Right cardiac atrium (tissue), 5 donors: ENCODE results near the gene PANX3. TPM values are rescaled to one million over a fixed set of nuclear protein-coding genes. Genes with fewer than 3 reads are reported as not detected.
"Not testable (repeated sequence)": the region's sequence is repeated elsewhere in the genome, so short reads cannot be mapped to it uniquely, and the experiment has no call there.

Experiments
- ATAC-seq, 2 donors: fragments of 200-7000 bp; cut with Tn5 transposase; one replicate each; pipeline versions ENCODE4 v1.8.0 to v1.9.1; 2020; ENCODE audit warnings: moderate library complexity in 2 of 2, mild to moderate bottlenecking in 1 of 2
- DNase-seq, 3 donors: peaks; one replicate each; pipeline ENCODE4 v3.0.0-alpha.2; 2020
- H3K27ac ChIP-seq: one replicate; pipeline ENCODE4 v1.5.1; 2013; ENCODE audit warnings: mild to moderate bottlenecking, low read length, control low read depth, moderate library complexity
- H3K27me3 ChIP-seq: one replicate; pipeline ENCODE4 v1.6.1; 2013; ENCODE audit not compliant: control insufficient read depth, insufficient read depth
- H3K4me1 ChIP-seq: one replicate; pipeline ENCODE4 v1.6.1; 2013; ENCODE audit warnings: low read length; ENCODE audit not compliant: control insufficient read depth, insufficient read depth
- H3K4me3 ChIP-seq: one replicate; pipeline ENCODE4 v1.5.1; 2013; ENCODE audit warnings: low read length, control low read depth
- H3K9me3 ChIP-seq: one replicate; pipeline ENCODE4 v1.6.1; 2013; ENCODE audit warnings: low read length; ENCODE audit not compliant: control insufficient read depth
- WGBS: extraction: QIAGEN DNeasy Blood & Tissue Kit; methylation state at CpG from one replicate; pipeline ENCODE4 v1.1.7; 2013; 5-methylcytosine and 5-hydroxymethylcytosine counted together
- intact Hi-C, 4 donors: fragments of 100-400 bp; cut with DNase I; formaldehyde crosslinking; loops; one replicate each; pipeline versions ENCODE4 v1.11.0 to v1.14.0; 2022 to 2023
- polyA plus RNA-seq: library from polyadenylated mRNA; stranded (reverse); fragments of 200-250 nt; gene quantifications from one replicate; pipeline ENCODE4 v1.2.3, GENCODE V29; 2013
- total RNA-seq, 4 donors: library from RNA; stranded (reverse); fragmentation: NEBNext Ultra II Directional; extraction: Animal tissue kit (Norgen Biotek cat#: 25700); gene quantifications; one replicate each; pipeline ENCODE4 v1.2.1, GENCODE V29; 2021
- donor health status: healthy with polysubstance abuse.
- donor health status: DM: no; HTN: yes; CAD: no.
- donor health status: DM: no; HTN: no; CAD: no.
- donor health status: DM: no; HTN: yes; CAD: no; lungs with severe emphysema.
- donor health status: DM: yes; HTN: yes; CAD: no.

The PANX3 gene
- total and polyA plus RNA-seq, 5 donors: not detected

- Histone ChIP-seq H3K4me1 (no peaks in the 10 kb centered on the region), H3K27me3 (no peaks in the 10 kb centered on the region), H3K27ac (no peak overlapping the region), H3K4me3 (no peak overlapping the region), H3K9me3 (no peaks in the 10 kb centered on the region)
- DNase-seq: no peak
- intact Hi-C loops: no loop called here
- ATAC-seq: no peak
- WGBS: 78% methylated on average over 2 of the region's 2 CpGs
Observed at GRCh38 chr11:124591430-124591829, 19.8 kb upstream of the PANX3 start.

- ATAC-seq (no peak), DNase-seq (no peak)
- WGBS: 80% methylated on average over 6 of the region's 6 CpGs
- H3K4me1 ChIP-seq: no peaks in the 10 kb centered on the region
- H3K9me3 ChIP-seq: no peaks in the 10 kb centered on the region
- H3K4me3 ChIP-seq: no peak overlapping the region
- no peak overlapping the region for H3K27ac ChIP-seq
- intact Hi-C loops: no loop called here
- no peaks in the 10 kb centered on the region for H3K27me3 ChIP-seq
Observed at GRCh38 chr11:124592627-124593026, 18.6 kb upstream of the PANX3 start.

- 91% methylated on average over 3 of the region's 3 CpGs for WGBS
- H3K27me3 ChIP-seq: no peaks in the 10 kb centered on the region
Observed at GRCh38 chr11:124595302-124595701, 15.9 kb upstream of the PANX3 start.

GRCh38 chr11:124597626-124598025 is 13.6 kb upstream of the PANX3 start:
- Histone ChIP-seq H3K4me1 (no peaks in the 10 kb centered on the region), H3K4me3 (no peak overlapping the region), H3K27me3 (no peaks in the 10 kb centered on the region), H3K27ac (no peak overlapping the region), H3K9me3 (no peaks in the 10 kb centered on the region)
- intact Hi-C loops: no loop called here
- DNase-seq (no peak), ATAC-seq (no peak)

More at GRCh38 chr11:124595302-124595701, 15.9 kb upstream of the PANX3 start:
- intact Hi-C loops: no loop called here
- no peak overlapping the region for H3K4me3 ChIP-seq
- H3K4me1 ChIP-seq: no peaks in the 10 kb centered on the region
- no peak overlapping the region for H3K27ac ChIP-seq
- H3K9me3 ChIP-seq: no peaks in the 10 kb centered on the region
- ATAC-seq: no peak
- DNase-seq: no peak

- no peak for ATAC-seq
- H3K27ac ChIP-seq: no peak overlapping the region
- whole genome bisulfite sequencing: 55% methylated on average over 5 of the region's 5 CpGs
- no peak overlapping the region for H3K4me3 ChIP-seq
- H3K27me3 ChIP-seq: no peaks in the 10 kb centered on the region
- intact Hi-C loops: no loop called here
- H3K9me3 ChIP-seq: no peaks in the 10 kb centered on the region
- DNase-seq: no peak
- no peaks in the 10 kb centered on the region for H3K4me1 ChIP-seq
Observed at GRCh38 chr11:124600621-124601320, 10.5 kb upstream of the PANX3 start.

- Histone ChIP-seq H3K27me3 (no peaks in the 10 kb centered on the region), H3K4me3 (no peak overlapping the region), H3K9me3 (no peaks in the 10 kb centered on the region), H3K4me1 (no peaks in the 10 kb centered on the region), H3K27ac (no peak overlapping the region)
- 85% methylated on average over 3 of the region's 3 CpGs for WGBS
- ATAC-seq (no peak), DNase-seq (no peak)
- intact Hi-C loops: no loop called here
Observed at GRCh38 chr11:124602193-124602592, 9.0 kb upstream of the PANX3 start.

- ATAC-seq, H3K9me3 ChIP-seq, H3K27me3 ChIP-seq, H3K27ac ChIP-seq, DNase-seq, H3K4me3 ChIP-seq, H3K4me1 ChIP-seq, intact Hi-C loops: not testable (repeated sequence)
- WGBS: 70% methylated on average over 3 of the region's 3 CpGs
Observed at GRCh38 chr11:124602723-124603122, 8.5 kb upstream of the PANX3 start.

GRCh38 chr11:124605719-124606118 is 5.5 kb upstream of the PANX3 start:
- DNase-seq: no peak

GRCh38 chr11:124608147-124608546 is 3.1 kb upstream of the PANX3 start:
- no peak for ATAC-seq
- H3K27me3 ChIP-seq: no peaks in the 10 kb centered on the region
- no peaks in the 10 kb centered on the region for H3K9me3 ChIP-seq
- intact Hi-C loops: no loop called here
- no peak overlapping the region for H3K27ac ChIP-seq
- DNase-seq: no peak
- no peak overlapping the region for H3K4me3 ChIP-seq
- no peaks in the 10 kb centered on the region for H3K4me1 ChIP-seq

More at GRCh38 chr11:124605719-124606118, 5.5 kb upstream of the PANX3 start:
- H3K27me3 ChIP-seq: no peaks in the 10 kb centered on the region
- 64% methylated on average over 3 of the region's 3 CpGs for WGBS
- no peak for ATAC-seq
- no peak overlapping the region for H3K4me3 ChIP-seq
- intact Hi-C loops: no loop called here
- H3K4me1 ChIP-seq: no peaks in the 10 kb centered on the region
- H3K9me3 ChIP-seq: no peaks in the 10 kb centered on the region
- no peak overlapping the region for H3K27ac ChIP-seq

GRCh38 chr11:124610295-124610694 is 933 bp upstream of the PANX3 start:
- Histone ChIP-seq H3K27ac (no peak overlapping the region), H3K9me3 (no peaks in the 10 kb centered on the region), H3K4me1 (no peaks in the 10 kb centered on the region), H3K27me3 (no peaks in the 10 kb centered on the region), H3K4me3 (no peak overlapping the region)
- DNase-seq: no peak
- ATAC-seq: no peak
- intact Hi-C loops: no loop called here
- 85% methylated on average over 2 of the region's 2 CpGs for WGBS

GRCh38 chr11:124612045-124612444 is 817 bp downstream of the PANX3 start:
- Histone ChIP-seq H3K27ac (no peak overlapping the region), H3K4me3 (no peak overlapping the region), H3K9me3 (no peaks in the 10 kb centered on the region), H3K27me3 (no peaks in the 10 kb centered on the region), H3K4me1 (no peaks in the 10 kb centered on the region)
- ATAC-seq (no peak), DNase-seq (no peak)
- WGBS: 80% methylated on average over 3 of the region's 3 CpGs
- intact Hi-C loops: no loop called here
